Endothelial cell of umbilical vein (primary cell): ENCODE data around the gene ALOX15.

Experiments
- EZH2 ChIP-seq: IDR thresholded peaks from 2 replicates; pipeline ENCODE4 v1.6.1; 2012; ENCODE audit warnings: borderline replicate concordance, low read depth, mild to moderate bottlenecking, moderate library complexity, low read length, inconsistent platforms; ENCODE audit not compliant: severe bottlenecking
- POLR2A ChIP-seq: IDR thresholded peaks from 2 replicates; pipeline ENCODE4 v1.6.1; 2012; ENCODE audit warnings: low read depth, mild to moderate bottlenecking, control low read depth, low read length
- POLR2AphosphoS5 ChIP-seq: IDR thresholded peaks from 2 replicates; pipeline ENCODE4 v1.6.1; 2012; ENCODE audit warnings: low read depth, mild to moderate bottlenecking, control low read depth, low read length, moderate library complexity; ENCODE audit not compliant: insufficient read depth
- TF ChIP-seq, protein P1 (sequence below), 2 donors: IDR thresholded peaks; 1 replicate in 1 of 2; 2 replicates in 1 of 2; pipeline ENCODE4 v1.5.1; 2011; ENCODE audit warnings: low read length in 2 of 2, mild to moderate bottlenecking in 2 of 2, moderate library complexity in 2 of 2, control low read depth in 1 of 2, inconsistent platforms in 1 of 2, low read depth in 1 of 2; ENCODE audit not compliant: insufficient read depth in 1 of 2; ENCODE audit errors: extremely low read depth in 1 of 2

DNA sequence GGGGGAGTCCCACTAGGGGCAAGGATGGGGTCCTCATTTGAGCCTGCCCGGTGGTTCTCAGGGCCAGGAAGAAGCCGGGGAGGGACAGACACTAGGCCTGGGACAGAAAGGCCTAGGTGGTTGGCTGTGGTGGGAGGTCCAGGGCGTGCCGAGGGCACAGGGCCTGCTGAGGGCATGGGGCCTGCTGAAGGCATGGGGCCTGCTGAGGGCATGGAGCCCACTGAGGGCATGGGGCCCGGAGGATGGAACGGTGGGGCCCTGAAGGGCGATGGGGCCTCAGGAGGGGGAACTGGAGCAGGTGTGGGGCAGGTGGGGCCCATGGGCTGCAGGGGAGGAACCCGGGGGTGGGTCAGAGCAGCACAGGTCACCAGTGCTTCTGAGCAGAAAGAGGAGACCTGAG lies 31.3 kb upstream of the ALOX15 start:
- TF ChIP-seq POLR2AphosphoS5 (no peak), POLR2A (no peak), EZH2 (no peak)
- TF ChIP-seq, protein P1, sequence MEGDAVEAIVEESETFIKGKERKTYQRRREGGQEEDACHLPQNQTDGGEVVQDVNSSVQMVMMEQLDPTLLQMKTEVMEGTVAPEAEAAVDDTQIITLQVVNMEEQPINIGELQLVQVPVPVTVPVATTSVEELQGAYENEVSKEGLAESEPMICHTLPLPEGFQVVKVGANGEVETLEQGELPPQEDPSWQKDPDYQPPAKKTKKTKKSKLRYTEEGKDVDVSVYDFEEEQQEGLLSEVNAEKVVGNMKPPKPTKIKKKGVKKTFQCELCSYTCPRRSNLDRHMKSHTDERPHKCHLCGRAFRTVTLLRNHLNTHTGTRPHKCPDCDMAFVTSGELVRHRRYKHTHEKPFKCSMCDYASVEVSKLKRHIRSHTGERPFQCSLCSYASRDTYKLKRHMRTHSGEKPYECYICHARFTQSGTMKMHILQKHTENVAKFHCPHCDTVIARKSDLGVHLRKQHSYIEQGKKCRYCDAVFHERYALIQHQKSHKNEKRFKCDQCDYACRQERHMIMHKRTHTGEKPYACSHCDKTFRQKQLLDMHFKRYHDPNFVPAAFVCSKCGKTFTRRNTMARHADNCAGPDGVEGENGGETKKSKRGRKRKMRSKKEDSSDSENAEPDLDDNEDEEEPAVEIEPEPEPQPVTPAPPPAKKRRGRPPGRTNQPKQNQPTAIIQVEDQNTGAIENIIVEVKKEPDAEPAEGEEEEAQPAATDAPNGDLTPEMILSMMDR (IDR thresholded peaks at IDR 0.05; ENCODE audit: extremely low read depth in 1 of 2, insufficient read depth in 1 of 2, low read depth in 1 of 2, low read length in 2 of 2), result no peak
